ENCODE results near the gene GRIN2A.

Gene GRIN2A

GRCh38 chr16:9824200-9825068, 357.8 kb downstream of the GRIN2A start:
- DNase-seq, result no peak
- in situ Hi-C loops (cut with HindIII; ENCODE audit: low pct_ligation_motif_present, low pct_unique_long_range_greater_than_20kb, low sequenced_read_pairs), result no loop called here

- in situ Hi-C loops (cut with HindIII; ENCODE audit: low pct_ligation_motif_present, low pct_unique_long_range_greater_than_20kb, low sequenced_read_pairs), result no loop called here
- DNase-seq, result no peak
Measured at GRCh38 chr16:9823510-9823909, 358.7 kb downstream of the GRIN2A start.

GRCh38 chr16:9821970-9822369, 360.3 kb downstream of the GRIN2A start:
- in situ Hi-C loops (cut with HindIII; ENCODE audit: low pct_ligation_motif_present, low pct_unique_long_range_greater_than_20kb, low sequenced_read_pairs), result no loop called here
- DNase-seq, result no peak

GRCh38 chr16:9821331-9821730, 360.9 kb downstream of the GRIN2A start:
- DNase-seq, result no peak
- in situ Hi-C loops (cut with HindIII; ENCODE audit: low pct_ligation_motif_present, low pct_unique_long_range_greater_than_20kb, low sequenced_read_pairs), result no loop called here

- in situ Hi-C loops (cut with HindIII; ENCODE audit: low pct_ligation_motif_present, low pct_unique_long_range_greater_than_20kb, low sequenced_read_pairs), result no loop called here
- DNase-seq, result no peak
Measured at GRCh38 chr16:9820476-9821246, 361.6 kb downstream of the GRIN2A start.

- in situ Hi-C loops (cut with HindIII; ENCODE audit: low pct_ligation_motif_present, low pct_unique_long_range_greater_than_20kb, low sequenced_read_pairs), result no loop called here
- DNase-seq, result no peak
Measured at GRCh38 chr16:9818702-9819101, 363.5 kb downstream of the GRIN2A start.

- in situ Hi-C loops (cut with HindIII; ENCODE audit: low pct_ligation_motif_present, low pct_unique_long_range_greater_than_20kb, low sequenced_read_pairs), result no loop called here
- DNase-seq, result no peak
Measured at GRCh38 chr16:9817586-9817985, 364.6 kb downstream of the GRIN2A start.

- no peak for DNase-seq
- in situ Hi-C loops (cut with HindIII; ENCODE audit: low pct_ligation_motif_present, low pct_unique_long_range_greater_than_20kb, low sequenced_read_pairs), result no loop called here
Measured at GRCh38 chr16:9816644-9817043, 365.6 kb downstream of the GRIN2A start.

- DNase-seq, result no peak
- in situ Hi-C loops (cut with HindIII; ENCODE audit: low pct_ligation_motif_present, low pct_unique_long_range_greater_than_20kb, low sequenced_read_pairs), result no loop called here
Measured at GRCh38 chr16:9813665-9814064, 368.6 kb downstream of the GRIN2A start.

GRCh38 chr16:9808210-9808609, 374.0 kb downstream of the GRIN2A start:
- DNase-seq, result no peak
- in situ Hi-C loops (cut with HindIII; ENCODE audit: low pct_ligation_motif_present, low pct_unique_long_range_greater_than_20kb, low sequenced_read_pairs), result no loop called here

- in situ Hi-C loops (cut with HindIII; ENCODE audit: low pct_ligation_motif_present, low pct_unique_long_range_greater_than_20kb, low sequenced_read_pairs), result no loop called here
- no peak for DNase-seq
Measured at GRCh38 chr16:9807302-9807701, 374.9 kb downstream of the GRIN2A start.

GRCh38 chr16:9805109-9805508, 377.1 kb downstream of the GRIN2A start:
- in situ Hi-C loops (cut with HindIII; ENCODE audit: low pct_ligation_motif_present, low pct_unique_long_range_greater_than_20kb, low sequenced_read_pairs), result no loop called here

GRCh38 chr16:9802160-9802559, 380.1 kb downstream of the GRIN2A start:
- in situ Hi-C loops (cut with HindIII; ENCODE audit: low pct_ligation_motif_present, low pct_unique_long_range_greater_than_20kb, low sequenced_read_pairs), result no loop called here
- no peak for DNase-seq

More at GRCh38 chr16:9805109-9805508, 377.1 kb downstream of the GRIN2A start:
- DNase-seq, result no peak

GRCh38 chr16:9801651-9802050, 380.6 kb downstream of the GRIN2A start:
- in situ Hi-C loops (cut with HindIII; ENCODE audit: low pct_ligation_motif_present, low pct_unique_long_range_greater_than_20kb, low sequenced_read_pairs), result no loop called here
- no peak for DNase-seq

GRCh38 chr16:9800186-9800738, 382.0 kb downstream of the GRIN2A start:
- in situ Hi-C loops (cut with HindIII; ENCODE audit: low pct_ligation_motif_present, low pct_unique_long_range_greater_than_20kb, low sequenced_read_pairs), result no loop called here
- no peak for DNase-seq

GRCh38 chr16:9798952-9799580, 383.2 kb downstream of the GRIN2A start:
- in situ Hi-C loops (cut with HindIII; ENCODE audit: low pct_ligation_motif_present, low pct_unique_long_range_greater_than_20kb, low sequenced_read_pairs), result no loop called here
- DNase-seq, result no peak

- in situ Hi-C loops (cut with HindIII; ENCODE audit: low pct_ligation_motif_present, low pct_unique_long_range_greater_than_20kb, low sequenced_read_pairs), result no loop called here
- DNase-seq, result no peak
Measured at GRCh38 chr16:9798474-9798873, 383.8 kb downstream of the GRIN2A start.

- DNase-seq, result peak; percentile 16
- in situ Hi-C loops (cut with HindIII; ENCODE audit: low pct_ligation_motif_present, low pct_unique_long_range_greater_than_20kb, low sequenced_read_pairs), result no loop called here
Measured at GRCh38 chr16:9797306-9797705, 384.9 kb downstream of the GRIN2A start.

- in situ Hi-C loops (cut with HindIII; ENCODE audit: low pct_ligation_motif_present, low pct_unique_long_range_greater_than_20kb, low sequenced_read_pairs), result no loop called here
- no peak for DNase-seq
Measured at GRCh38 chr16:9793623-9794022, 388.6 kb downstream of the GRIN2A start.
